LNCAP (cell line): ENCODE data around the gene ARHGAP40.

Experiments used
- CTCF ChIP-seq: fragments of 450-650 bp; IDR thresholded peaks from 2 replicates; pipeline ENCODE4 v1.5.1; 2017; ENCODE audit warnings: mild to moderate bottlenecking

The ARHGAP40 gene

DNA sequence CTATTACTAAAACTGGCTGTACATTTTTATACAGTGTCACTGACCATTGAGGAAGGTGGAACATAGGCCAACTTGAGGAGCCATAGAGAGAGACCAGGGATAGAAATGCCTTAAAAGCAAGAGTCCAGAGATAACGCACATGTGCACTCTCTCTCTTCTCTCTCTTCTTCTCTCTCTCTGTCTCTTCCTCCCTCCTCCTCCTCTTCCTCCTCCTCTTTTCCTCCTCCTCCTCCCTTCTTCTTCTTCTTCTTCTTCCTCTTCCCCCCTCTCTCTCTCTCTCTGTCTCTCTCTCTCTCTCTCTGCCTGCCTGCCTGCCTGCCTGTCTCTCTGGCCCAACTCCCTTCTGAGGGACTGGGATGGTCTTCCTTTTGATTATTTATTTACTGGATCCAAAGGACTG is 36.9 kb upstream of the ARHGAP40 start:
- no peak for TF ChIP-seq CTCF

DNA sequence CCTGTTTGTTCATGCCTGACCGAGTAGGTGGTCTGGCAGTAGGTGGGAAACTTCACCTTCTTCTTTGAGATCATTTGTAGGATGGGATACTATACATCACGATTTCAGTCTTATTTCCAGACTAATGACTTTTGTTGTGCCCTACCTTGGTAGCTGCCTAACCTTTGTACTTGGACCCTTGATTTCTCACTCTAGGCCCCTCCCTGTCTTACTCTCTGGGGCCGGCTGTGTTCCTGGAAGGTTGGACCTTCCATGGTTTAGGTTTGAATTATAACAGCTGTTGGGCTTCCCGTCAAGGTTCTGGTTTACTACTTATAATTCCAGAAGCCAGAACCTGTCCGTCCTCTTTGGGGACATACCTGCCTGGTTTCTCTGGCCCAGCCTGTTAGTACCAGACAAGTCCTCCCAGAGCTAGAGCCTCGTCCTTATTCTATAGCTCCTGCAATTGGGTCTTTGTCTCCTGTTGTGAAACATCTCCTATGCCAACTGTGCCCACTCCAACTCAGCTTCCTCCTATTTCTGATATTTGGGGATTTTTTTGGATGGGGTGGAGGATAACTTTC is 35.5 kb upstream of the ARHGAP40 start:
- no peak for TF ChIP-seq CTCF

GRCh38 chr20:38569747-38570525 is 31.7 kb upstream of the ARHGAP40 start:
- TF ChIP-seq CTCF = no peak

- TF ChIP-seq CTCF = no peak
These were observed 28.2 kb upstream of the ARHGAP40 start for GRCh38 chr20:38573413-38573812.

GRCh38 chr20:38579219-38579910 is 22.2 kb upstream of the ARHGAP40 start:
- no peak for TF ChIP-seq CTCF

- no peak for TF ChIP-seq CTCF
These were observed 21.7 kb upstream of the ARHGAP40 start for GRCh38 chr20:38579921-38580320.

- TF ChIP-seq CTCF = no peak
These were observed 20.6 kb upstream of the ARHGAP40 start, which contains the start of gene ADIG for GRCh38 chr20:38581013-38581412. ADIG (plus strand) TSS chr20:38581197; CDS start chr20:38581251, 54 bp downstream.
